Measurements from ENCODE around the gene COQ10A.

DNA sequence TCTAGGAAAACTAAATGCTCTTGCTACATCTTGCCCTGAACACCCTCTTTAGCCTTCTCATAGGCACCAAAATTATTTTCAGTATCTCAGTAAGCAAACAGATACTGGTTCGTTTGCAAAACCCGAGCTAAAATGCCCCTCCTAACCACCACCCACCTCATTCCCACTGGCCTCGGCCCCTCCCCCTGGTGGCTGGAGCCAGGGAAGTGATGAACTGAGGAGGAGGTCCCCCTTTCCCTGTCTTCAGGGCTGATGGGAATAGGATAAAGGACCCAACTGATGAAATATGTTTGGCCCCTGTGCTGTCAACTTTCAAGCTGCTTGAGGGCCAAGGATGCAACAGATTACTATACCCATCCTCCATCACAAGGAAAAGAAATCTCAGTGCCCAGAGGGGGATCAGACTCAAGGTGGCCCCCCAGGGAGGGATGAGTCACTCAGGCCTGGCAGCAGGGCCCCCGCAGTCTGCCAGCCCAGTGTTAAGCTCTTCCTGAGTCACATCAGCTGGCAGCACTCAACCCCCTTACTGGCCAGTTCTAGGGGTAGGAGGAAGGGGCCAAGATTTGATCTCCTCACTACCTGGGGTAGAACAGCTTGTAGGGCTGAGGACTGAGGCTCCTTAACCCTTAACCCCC, 10.3 kb upstream of the COQ10A start:
- TF ChIP-seq, protein P1, sequence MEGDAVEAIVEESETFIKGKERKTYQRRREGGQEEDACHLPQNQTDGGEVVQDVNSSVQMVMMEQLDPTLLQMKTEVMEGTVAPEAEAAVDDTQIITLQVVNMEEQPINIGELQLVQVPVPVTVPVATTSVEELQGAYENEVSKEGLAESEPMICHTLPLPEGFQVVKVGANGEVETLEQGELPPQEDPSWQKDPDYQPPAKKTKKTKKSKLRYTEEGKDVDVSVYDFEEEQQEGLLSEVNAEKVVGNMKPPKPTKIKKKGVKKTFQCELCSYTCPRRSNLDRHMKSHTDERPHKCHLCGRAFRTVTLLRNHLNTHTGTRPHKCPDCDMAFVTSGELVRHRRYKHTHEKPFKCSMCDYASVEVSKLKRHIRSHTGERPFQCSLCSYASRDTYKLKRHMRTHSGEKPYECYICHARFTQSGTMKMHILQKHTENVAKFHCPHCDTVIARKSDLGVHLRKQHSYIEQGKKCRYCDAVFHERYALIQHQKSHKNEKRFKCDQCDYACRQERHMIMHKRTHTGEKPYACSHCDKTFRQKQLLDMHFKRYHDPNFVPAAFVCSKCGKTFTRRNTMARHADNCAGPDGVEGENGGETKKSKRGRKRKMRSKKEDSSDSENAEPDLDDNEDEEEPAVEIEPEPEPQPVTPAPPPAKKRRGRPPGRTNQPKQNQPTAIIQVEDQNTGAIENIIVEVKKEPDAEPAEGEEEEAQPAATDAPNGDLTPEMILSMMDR (IDR thresholded peaks at IDR 0.05): no peak
- no peak for TF ChIP-seq POLR2A (IDR thresholded peaks at IDR 0.05)
